T follicular helper cell (primary cell): ENCODE measurements around the gene SLC25A47.
"Not testable (repeated sequence)": the region's sequence is repeated elsewhere in the genome, so short reads cannot be mapped to it uniquely, and the experiment has no call there.

Experiments
- DNase-seq: peaks from one replicate; pipeline ENCODE4 v3.0.0-alpha.2; 2020; ENCODE audit warnings: low read depth
- total RNA-seq, 2 experiments: gene quantifications; one replicate each; lab custom pipeline; 2026; lab: John Stamatoyannopoulos, UW

The SLC25A47 gene, protein sequence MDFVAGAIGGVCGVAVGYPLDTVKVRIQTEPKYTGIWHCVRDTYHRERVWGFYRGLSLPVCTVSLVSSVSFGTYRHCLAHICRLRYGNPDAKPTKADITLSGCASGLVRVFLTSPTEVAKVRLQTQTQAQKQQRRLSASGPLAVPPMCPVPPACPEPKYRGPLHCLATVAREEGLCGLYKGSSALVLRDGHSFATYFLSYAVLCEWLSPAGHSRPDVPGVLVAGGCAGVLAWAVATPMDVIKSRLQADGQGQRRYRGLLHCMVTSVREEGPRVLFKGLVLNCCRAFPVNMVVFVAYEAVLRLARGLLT
- 0 to 0.12 reads per million in 2 experiments for total RNA-seq

DNA sequence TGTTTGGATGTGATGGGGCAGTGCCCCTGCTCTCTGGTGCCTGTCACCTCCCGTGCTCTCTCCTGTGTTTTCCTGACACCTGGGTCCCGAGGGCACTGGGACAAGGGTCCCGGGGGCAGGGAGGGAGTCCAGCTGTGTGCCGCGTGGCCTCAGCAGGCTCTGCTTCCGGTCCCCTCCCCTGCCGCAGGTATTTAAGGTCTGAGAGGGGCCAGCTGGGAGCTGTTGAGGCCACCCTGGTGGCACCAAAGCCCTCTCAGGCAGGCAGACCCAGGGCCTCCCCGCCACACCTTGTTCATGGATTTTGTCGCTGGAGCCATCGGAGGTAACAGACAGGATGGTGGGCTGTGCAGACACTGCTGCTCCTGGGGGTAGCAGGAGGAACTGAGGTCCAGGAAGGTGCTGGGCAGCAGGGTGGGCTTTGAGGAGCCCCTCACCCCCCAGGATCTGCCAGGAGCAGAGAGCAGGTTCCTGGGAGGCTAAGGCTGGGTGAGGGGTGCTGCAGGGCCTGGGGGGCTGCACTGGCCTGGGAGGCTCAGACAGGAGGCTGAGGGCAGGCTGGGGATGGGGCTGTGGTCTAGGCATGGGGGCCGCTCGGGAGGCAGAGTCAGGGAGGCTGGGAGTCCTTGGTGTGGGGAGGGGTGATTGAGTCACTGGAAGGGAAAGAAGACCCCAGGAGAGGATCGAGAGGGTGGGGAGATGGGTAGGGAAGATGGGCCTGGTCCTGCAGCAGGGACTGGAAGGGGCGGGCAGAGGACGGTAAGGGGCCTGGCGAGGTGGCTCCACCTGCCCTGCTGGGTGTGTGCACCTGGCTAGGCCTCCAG, at the start of gene SLC25A47:
TSS of gene SLC25A47 (plus strand) at position 219 of the 821 bp plus-strand sequence. CDS start at position 295, 76 bp downstream.
- DNase-seq = no peak

DNA sequence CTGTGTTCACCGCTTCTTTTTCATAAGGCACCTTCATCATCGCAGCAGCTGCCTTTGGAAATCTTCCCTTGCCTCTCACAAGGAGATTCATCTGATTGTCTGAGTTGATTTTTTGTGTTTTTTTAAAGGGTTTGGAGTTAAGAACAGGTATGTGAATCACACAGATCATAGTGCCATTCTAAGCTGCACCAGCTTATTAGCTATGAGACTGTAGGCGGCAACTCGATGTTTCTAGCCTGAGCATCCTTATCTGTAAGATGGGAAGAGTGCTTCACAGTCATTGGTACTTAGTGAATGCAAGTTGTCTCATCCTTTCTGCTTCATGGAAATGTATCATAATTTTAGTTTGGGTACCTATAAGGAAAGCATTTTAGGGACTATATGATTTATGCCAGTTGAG, 48.9 kb upstream of the SLC25A47 start:
- DNase-seq = no peak

DNA sequence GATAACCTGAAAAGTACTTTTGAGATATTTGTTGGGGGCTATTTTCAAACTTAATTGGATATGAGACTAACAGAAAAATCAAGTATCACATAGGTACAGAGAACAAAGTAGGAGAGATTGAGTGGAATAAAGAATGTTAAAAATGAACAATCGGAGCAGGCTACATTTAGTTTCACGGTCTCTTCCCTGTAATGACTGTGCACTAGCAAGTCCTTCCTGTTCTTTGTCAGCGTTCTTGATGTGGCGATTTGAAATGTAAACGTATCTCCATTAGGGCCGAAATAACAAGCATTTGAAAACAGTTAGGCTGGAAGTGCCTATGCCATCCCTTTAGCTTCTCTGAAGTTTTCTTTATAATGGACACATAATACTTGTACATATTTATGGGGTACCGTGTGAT, 47.9 kb upstream of the SLC25A47 start:
- DNase-seq = no peak

- DNase-seq = no peak
Measured at GRCh38 chr14:100278702-100279101, 44.4 kb upstream of the SLC25A47 start.

DNA sequence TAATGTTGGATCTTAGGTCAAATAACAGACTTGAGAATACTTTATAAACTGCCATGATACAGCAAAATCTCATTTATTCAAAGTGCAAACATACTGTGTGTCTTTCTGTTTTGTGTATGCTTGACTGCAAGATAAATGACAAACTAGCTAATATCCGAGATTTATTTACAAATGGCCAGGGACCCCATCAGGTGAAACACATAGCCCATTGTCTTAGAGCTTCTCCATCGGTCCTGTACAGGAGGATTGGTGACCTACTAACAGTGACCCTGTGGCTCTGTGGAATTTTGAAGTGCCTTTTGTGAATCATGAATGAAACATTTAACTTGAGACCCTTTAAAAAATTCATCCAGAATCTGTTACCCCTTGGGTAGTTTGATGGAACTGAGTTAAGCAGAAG, 44.0 kb upstream of the SLC25A47 start:
- no peak for DNase-seq

DNA sequence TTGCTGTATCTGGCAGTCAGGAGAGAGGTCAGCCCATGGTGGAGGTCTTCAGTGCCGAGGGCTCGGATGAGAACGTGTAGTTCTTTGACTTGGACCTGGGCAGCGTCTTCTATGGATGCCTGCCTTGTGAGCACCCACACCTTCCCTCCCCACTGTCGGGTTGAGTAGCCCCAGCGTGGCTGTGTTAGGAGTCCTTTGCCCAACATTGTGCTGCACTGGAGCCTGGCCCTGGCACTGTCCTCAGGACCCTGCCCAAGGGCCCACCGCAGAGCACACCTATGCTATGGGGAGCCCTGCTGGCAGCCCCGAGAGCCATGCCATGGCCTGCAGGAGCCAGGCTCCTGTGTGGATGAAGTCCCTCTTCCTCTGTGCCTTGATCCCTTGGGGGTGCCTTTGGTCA, 43.6 kb upstream of the SLC25A47 start:
- no peak for DNase-seq

DNA sequence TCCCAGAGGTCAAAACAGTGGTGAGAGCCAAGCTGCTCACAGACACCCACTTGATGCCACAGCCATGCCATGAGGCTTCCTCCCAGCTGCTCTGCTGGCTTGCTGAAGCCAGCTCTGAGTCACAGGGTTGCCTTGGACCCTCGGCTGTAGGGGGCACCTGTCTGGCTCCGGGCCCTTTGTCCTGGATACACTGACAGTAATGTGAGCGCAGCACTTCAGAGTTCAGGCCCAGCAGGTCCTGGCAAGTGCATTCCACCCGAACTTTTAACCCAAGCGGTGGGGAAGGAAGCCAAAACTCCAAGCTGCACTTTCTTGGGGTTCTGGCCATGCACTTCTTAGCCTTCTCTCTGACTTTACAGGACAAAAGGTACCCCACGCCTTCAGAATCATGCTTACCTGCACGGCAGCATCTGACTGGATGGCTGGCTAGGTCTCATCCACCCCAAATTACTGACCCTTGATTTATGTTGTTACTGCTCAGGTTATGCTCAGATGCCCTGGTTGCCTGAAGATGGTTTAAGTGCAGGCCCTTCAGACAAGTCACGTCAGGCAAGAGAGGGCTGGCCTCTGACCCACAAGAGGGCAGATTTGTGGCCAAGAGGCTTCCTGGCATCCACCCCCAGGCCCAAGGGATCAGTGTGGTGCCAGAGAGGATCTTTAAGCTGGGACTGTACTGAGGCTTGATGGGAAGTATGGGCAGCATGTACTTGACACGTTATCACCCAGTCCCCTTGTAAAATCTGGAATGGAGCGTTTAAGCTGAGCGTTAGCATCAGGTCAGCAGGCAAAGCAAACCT, 41.7 kb upstream of the SLC25A47 start:
- no peak for DNase-seq

DNA sequence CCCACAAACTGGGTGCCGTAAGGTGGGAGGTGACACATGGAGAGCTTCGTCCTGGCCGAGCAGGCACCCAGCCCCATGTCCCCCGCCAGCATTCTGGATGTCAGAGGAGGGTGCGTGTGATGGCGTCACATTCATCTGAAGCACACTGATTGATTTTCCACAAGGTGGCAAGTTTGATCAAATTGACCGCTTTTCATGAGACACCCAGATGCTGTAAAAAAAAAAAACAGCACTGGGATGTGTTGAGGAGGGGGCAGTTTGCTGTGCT, 41.1 kb upstream of the SLC25A47 start:
- DNase-seq = no peak

DNA sequence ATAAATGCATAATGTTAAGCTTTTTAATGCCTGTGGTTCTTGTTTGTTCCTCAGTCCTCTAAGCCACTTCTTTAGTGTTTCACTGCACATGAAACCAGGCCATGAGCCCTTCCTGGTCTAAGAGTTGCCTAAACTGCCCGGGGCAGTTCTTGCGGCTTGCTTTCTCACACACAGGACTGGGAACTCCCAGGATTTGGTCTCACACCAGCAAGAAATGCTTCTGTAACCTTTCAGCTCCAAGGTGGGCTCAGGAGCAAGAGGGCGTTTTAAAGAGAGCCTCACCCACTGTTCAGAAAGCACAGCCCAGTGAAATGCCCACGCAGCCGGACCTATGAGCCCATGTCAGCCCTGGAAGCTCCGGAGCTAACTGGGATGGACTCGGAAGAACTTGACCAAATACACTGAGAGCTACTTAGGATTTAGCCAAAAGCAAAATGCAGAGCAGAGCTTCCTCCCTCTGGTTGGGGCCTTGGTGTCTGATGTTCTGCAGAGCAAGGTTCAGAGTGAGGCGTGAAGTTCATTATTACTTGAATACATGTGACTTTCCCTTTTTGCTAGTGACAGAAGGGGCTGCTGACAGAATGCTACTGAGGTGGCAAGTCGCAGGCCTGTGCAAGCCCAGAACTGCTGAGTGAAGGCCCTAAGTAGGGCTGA, 40.2 kb upstream of the SLC25A47 start:
- DNase-seq = no peak

DNA sequence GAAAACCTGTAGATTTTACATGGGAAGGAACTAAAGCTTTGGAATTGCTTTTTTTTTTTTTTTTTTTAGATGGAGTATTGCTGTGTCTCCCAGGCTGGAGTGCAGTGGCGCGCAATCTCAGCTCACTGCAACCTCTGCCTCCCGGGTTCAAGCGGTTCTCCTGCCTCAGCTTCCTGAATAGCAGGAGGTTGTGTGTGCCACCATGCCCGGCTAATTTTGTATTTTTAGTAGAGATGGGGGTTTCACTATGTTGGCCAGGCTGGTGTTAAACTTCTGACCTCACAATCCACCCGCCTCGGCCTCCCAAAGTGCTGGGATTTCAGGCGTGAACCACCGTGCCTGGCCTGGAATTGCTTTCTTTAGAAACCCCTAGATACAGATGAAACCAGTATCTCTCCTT, 39.7 kb upstream of the SLC25A47 start:
- not testable (repeated sequence) for DNase-seq

GRCh38 chr14:100283984-100284881, 38.9 kb upstream of the SLC25A47 start:
- DNase-seq = no peak

- peak; percentile 68 for DNase-seq
Measured at GRCh38 chr14:100285021-100285912, 37.9 kb upstream of the SLC25A47 start.

DNA sequence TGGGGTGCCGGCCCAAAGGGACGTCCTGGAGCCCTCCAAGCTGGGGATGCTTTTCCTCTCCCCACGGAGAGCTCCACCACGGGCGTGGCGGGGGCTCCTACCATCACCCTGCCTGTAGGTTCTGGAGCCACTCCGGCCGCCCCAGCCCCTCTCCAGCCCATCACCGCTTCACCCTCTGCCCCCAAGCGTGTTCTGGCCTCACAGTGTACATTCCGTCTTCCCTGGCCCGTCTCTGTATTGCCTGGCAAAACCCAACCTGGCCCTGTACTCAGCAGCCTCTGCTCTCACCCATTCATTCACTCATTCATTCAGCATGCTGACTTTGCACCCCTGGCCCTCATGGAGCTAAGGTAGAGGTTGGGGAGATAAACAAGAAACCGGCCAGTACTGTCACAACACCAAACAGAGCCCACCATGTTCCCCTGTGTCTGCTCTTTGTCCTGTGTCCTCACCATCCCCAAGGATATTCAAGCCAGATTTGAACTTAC, 37.2 kb upstream of the SLC25A47 start:
- DNase-seq = no peak

DNA sequence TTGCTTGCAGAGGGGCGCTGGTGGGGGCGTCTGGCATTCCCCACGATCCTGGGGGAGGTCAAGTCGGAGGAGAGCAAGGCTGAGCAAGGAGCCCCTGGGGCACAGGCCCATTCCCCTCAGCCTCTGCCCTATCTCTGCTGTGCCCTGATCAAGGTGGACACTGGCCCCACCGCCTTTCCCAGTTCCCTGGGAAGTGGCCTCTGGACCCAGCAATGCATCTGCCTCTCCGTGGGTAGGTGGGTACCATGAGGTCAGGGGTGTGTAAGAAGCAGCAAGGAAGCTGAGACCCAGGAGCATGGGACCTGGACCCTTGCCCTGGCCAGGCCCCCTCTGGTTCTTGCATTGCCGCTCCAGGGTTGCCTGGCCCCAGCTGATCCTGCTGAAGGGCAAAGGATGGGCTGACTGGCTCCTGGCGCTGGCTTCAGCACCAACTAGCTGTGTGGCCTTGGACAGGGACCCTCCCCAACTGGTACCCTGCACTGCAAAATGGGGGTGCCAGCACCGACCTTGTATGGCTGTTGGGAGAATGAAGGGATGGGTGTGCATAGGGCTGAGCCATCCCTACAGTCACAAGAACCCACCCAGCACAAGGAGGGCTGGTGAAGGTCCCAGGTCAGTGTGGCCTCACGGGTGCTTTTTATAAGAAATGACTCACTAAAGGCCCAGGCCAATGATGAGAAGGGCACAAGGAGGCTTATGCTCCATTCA, 36.5 kb upstream of the SLC25A47 start:
- no peak for DNase-seq

- no peak for DNase-seq
Measured at GRCh38 chr14:100287202-100287997, 35.7 kb upstream of the SLC25A47 start.

- not testable (repeated sequence) for DNase-seq
Measured at GRCh38 chr14:100287998-100288295, 35.2 kb upstream of the SLC25A47 start.

DNA sequence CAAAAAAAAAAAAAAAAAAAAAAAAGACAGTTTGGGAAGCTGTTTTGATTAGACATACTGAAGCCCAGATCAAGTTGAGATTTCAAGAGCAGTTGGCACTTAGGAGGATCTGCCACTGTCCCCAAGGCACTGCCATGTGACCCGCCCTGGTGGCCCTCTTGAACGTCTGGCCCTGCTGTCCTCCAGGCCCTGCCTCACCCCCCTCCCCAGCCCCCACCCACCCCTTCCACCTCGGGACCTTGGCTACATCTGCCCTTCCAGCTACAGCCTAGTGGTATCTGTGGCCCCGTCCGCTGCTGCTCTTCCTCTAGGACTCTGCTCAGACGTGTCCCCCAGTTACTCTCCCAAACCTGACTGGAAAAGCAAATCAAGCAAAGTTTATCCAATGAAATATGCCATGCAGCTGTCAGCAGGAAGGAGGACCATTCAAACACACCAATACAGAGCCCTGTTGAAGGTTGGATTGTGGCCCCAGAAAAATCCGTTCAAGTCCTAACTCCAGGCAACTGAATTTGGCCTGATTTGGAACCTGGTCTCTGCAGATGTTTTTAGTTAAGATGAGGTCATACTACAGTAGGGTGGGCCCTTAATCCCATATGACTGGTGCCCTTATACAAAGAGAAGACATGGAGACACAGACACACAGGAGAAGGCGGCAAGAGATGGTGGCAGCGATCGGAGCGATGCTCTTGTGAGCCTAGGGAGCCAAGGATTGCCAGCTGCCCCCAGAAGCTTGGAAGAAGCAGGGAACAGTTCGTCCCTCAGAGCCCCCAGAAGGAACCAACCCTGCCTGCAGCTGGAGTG, 34.6 kb upstream of the SLC25A47 start:
- no peak for DNase-seq
